Measurements from ENCODE around the gene UBL5.
"Not testable (repeated sequence)": the region's sequence is repeated elsewhere in the genome, so short reads cannot be mapped to it uniquely, and the experiment has no call there.

UBL5 gene

DNA sequence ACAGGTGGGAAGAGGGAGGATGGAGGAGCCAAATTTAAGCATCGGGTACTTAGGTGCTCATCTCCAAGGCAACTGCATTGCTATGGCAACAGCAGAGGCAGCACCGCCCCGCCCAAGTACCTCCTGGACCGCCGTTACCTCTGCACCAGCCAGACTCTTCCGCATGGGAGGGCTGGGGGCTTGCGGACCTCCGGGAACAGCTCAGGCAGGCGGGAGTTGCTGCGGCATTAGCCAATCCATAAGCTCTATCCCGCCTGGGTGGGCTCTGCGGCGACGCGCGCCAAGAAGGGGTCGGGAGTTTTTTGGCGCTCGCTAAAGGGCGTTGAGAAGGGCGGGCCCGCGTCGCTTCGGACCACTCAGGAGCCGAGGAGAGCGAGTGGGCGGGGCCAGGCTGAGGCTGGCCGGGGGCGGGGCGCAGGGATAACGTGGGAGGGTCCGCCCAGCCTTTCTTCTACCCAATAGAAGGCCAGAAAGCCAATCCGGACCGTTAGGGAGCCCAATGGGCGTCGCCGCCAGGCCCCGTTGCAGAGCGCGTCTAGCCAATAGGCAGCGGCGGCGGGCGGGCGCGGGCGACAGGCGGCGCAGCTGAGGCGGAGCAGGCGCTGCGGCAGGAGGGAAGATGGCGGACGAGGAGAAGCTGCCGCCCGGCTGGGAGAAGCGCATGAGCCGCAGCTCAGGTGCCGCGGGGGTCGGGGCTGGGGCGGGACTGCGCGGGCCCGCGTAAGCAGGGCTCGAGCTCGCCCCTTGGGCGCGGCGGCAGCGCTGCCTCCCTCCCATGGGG lies 7.2 kb downstream of the UBL5 start, which contains the start of gene PIN1:
PIN1 (plus strand) TSS at position 593 of the 781 bp plus-strand sequence; CDS start at position 620, 27 bp downstream.
- TF ChIP-seq, protein P1, sequence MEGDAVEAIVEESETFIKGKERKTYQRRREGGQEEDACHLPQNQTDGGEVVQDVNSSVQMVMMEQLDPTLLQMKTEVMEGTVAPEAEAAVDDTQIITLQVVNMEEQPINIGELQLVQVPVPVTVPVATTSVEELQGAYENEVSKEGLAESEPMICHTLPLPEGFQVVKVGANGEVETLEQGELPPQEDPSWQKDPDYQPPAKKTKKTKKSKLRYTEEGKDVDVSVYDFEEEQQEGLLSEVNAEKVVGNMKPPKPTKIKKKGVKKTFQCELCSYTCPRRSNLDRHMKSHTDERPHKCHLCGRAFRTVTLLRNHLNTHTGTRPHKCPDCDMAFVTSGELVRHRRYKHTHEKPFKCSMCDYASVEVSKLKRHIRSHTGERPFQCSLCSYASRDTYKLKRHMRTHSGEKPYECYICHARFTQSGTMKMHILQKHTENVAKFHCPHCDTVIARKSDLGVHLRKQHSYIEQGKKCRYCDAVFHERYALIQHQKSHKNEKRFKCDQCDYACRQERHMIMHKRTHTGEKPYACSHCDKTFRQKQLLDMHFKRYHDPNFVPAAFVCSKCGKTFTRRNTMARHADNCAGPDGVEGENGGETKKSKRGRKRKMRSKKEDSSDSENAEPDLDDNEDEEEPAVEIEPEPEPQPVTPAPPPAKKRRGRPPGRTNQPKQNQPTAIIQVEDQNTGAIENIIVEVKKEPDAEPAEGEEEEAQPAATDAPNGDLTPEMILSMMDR (IDR thresholded peaks at IDR 0.05; ENCODE audit: control insufficient read depth, insufficient read depth, low read depth, low read length, missing control alignments): peak; percentile 28

DNA sequence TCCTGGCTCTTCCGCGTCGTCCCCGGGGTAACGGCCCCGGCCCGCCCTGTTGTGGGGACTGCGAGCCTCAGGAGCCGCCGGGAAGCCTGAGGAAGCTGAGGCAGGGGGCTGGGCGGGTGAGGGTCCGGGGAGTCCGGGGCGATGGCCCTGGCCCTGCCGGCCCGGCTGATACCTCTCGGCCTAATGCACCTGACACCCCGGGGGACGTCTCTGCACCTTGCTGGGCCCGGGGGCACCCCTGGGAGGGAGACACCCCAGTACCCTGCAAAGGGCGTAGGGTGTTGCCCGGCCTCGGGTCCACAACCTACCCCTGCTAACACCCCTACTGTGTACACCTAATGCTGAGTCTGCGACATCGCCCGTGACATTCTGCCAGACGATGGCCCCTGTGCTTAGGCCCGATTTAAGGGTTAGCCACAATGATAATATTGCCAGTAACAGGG lies 7.8 kb downstream of the UBL5 start:
- peak overlapping the region; percentile 98 for H3K4me3 ChIP-seq (ENCODE audit: control insufficient read depth, low read depth, low read length)
- TF ChIP-seq, protein P1 (IDR thresholded peaks at IDR 0.05; ENCODE audit: control insufficient read depth, insufficient read depth, low read depth, low read length, missing control alignments): no peak
- no peak for DNase-seq (ENCODE audit: low read depth)

More for the DNA sequence above, 7.2 kb downstream of the UBL5 start, which contains the start of gene PIN1:
- peak within 1 kb of the TSS; percentile 98 for H3K4me3 ChIP-seq (ENCODE audit: control insufficient read depth, low read depth, low read length)
- peak; percentile 93 for DNase-seq (ENCODE audit: low read depth)

DNA sequence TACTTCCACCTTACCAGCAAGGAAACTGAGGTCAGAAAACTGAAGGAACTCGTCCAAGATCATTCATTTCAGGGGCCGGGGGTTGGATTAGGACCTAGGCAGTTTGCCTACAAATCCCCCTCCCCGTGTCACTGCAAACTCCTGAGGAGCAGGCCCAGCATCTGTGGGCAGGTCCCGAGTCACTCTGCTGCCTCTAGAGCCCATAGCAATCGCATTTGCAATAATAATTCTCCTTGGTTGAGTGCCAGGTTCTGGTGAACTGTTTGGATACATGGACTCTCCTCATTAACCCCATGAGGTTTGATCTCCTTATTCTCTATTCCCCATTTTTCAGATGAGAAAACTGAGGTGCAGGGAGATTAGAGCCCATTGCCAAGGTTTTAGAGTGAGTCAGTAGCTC lies 8.3 kb downstream of the UBL5 start:
- peak overlapping the region; percentile 98 for H3K4me3 ChIP-seq (ENCODE audit: control insufficient read depth, low read depth, low read length)
- TF ChIP-seq, protein P1 (IDR thresholded peaks at IDR 0.05; ENCODE audit: control insufficient read depth, insufficient read depth, low read depth, low read length, missing control alignments): peak; percentile 12
- DNase-seq (ENCODE audit: low read depth): peak; percentile 10

DNA sequence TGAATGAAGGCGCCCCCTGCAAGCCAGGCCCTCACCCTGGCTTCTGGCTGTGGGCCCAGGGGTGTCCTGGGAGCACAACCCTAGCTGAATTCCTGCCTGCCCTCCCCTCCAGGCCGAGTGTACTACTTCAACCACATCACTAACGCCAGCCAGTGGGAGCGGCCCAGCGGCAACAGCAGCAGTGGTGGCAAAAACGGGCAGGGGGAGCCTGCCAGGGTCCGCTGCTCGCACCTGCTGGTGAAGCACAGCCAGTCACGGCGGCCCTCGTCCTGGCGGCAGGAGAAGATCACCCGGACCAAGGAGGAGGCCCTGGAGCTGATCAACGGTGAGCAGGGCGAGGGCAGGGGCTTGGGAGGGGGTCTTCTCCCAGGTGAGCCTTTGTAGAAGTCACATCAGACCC lies 10.6 kb downstream of the UBL5 start:
- no peak for DNase-seq (ENCODE audit: low read depth)
- TF ChIP-seq, protein P1 (IDR thresholded peaks at IDR 0.05; ENCODE audit: control insufficient read depth, insufficient read depth, low read depth, low read length, missing control alignments): no peak
- no peak overlapping the region for H3K4me3 ChIP-seq (ENCODE audit: control insufficient read depth, low read depth, low read length)

DNA sequence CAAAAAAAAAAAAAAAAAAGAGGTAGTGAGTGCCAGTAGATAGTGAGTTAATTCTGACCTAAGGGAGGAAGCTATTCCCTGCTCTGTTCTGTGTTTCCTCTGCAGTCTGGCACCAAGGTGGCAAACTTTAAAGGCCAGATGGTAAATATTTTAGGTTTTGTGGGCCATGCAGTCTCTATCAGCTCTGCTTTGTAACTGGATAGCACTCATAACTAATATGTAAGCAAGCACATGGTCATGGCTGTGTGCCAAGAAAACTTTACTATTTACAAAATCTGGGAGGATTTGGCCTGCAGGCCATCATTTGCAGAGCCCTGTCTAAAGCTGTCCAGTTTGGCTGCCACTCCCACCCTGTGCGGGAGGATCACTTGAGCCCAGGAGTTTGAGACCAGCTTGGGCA lies 11.7 kb downstream of the UBL5 start:
- no peak overlapping the region for H3K4me3 ChIP-seq (ENCODE audit: control insufficient read depth, low read depth, low read length)
- no peak for DNase-seq (ENCODE audit: low read depth)
- TF ChIP-seq, protein P1 (IDR thresholded peaks at IDR 0.05; ENCODE audit: control insufficient read depth, insufficient read depth, low read depth, low read length, missing control alignments): no peak

DNA sequence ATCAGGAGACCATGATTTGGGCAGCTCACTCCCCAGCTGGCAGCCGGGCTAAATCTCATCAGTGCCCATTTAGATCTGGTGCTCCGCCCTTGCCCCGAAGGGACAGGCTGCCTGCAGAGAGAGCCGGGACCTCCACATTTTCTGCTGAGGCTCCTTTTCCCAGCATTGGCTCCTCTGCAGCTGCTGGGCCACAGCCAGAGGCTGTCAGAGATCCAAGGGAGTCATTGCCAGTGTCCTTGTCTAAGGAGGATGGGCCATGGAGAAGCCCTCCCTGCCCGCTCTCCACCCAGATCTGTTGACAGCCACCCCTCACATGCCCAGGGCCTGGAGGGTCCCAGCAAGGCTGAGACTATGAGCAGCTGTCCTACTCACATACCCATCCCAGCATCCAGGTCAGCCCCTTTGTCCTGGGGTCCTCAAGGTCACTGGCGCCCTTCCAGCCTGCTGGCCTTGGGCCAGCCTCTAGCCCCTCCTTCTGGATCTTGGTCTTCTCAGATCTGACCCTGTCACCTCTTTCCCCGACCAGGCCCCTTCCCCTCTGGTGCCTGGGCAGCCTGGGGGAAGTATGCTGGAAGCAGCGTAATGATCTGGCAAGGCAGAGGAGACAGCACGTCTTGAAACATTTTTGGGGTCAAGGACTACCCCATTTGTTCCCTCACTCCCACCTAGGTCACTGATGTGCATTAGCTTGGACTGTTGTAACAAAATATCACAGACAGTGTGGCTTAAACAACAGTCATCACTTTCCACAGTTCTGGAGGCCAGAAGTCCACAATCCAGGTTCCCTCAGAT lies 15.3 kb downstream of the UBL5 start:
- no peak for DNase-seq (ENCODE audit: low read depth)
- TF ChIP-seq, protein P1 (IDR thresholded peaks at IDR 0.05; ENCODE audit: control insufficient read depth, insufficient read depth, low read depth, low read length, missing control alignments): no peak

DNA sequence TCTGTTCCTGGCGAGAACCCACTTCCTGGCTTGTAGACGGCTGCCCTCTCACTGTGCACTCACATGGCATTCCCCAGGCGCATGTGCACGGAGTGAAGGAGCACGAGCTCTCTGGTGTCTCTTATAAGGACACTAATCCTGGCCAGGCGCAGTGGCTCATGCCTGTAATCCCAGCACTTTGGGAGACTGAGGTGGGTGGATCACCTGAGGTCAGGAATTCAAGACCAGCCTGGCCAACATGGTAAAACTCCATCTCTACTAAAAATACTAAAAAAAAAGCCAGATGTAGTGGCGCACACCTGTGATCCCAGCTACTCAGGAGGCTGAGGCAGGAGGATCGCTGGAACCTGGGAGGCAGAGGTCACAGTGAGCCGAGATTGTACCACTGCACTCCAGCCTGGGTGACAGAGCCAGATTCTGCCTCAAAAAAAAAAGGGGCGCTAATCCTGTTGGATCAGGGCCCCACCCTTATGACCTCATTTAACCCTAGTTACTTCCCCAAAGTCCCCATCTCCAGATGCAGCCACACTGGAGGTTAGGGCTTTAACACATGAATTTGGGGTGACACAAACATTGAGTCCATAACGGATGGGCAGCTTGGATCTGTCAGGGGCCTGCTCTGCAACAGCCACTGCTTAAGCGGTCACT lies 16.0 kb downstream of the UBL5 start:
- not testable (repeated sequence) for DNase-seq (ENCODE audit: low read depth)

More for the DNA sequence above, 15.3 kb downstream of the UBL5 start:
- H3K4me3 ChIP-seq (ENCODE audit: control insufficient read depth, low read depth, low read length): no peak overlapping the region

More for the DNA sequence above, 16.0 kb downstream of the UBL5 start:
- not testable (repeated sequence) for H3K4me3 ChIP-seq (ENCODE audit: control insufficient read depth, low read depth, low read length)

All from AG09309 (cell line).